NCI-H526 treated with DMSO at 0.1 percent for 48 hours (cell line): ENCODE data around the gene SUN5.

Experiments used
- DNase-seq: peaks from one replicate; lab custom pipeline; 2025; lab: John Stamatoyannopoulos, UW

The SUN5 gene

GRCh38 chr20:33014336-33015113 lies 10.3 kb upstream of the SUN5 start:
- DNase-seq = no peak

GRCh38 chr20:33013701-33014326 lies 9.6 kb upstream of the SUN5 start:
- DNase-seq = no peak

GRCh38 chr20:33012327-33013189 lies 8.3 kb upstream of the SUN5 start:
- DNase-seq = no peak

- DNase-seq = no peak
Observed at GRCh38 chr20:33010674-33011449, 6.6 kb upstream of the SUN5 start.

- no peak for DNase-seq
Observed at GRCh38 chr20:33010133-33010504, 5.9 kb upstream of the SUN5 start.

GRCh38 chr20:33009214-33010132 lies 5.2 kb upstream of the SUN5 start:
- DNase-seq = no peak

- no peak for DNase-seq
Observed at GRCh38 chr20:33008336-33009213, 4.3 kb upstream of the SUN5 start.

- DNase-seq = no peak
Observed at GRCh38 chr20:33007376-33008335, 3.4 kb upstream of the SUN5 start, which contains the start of gene BPIFB2. Gene BPIFB2 (plus strand): TSS chr20:33007704. CDS start chr20:33008575, 871 bp downstream.

GRCh38 chr20:33006776-33007375 lies 2.6 kb upstream of the SUN5 start:
- DNase-seq = no peak

- DNase-seq = no peak
Observed at GRCh38 chr20:33005908-33006775, 1.9 kb upstream of the SUN5 start.

- peak; percentile 16 for DNase-seq
Observed at GRCh38 chr20:33005132-33005566, 916 bp upstream of the SUN5 start.

- DNase-seq = no peak
Observed at GRCh38 chr20:33002087-33002808, 2.0 kb downstream of the SUN5 start.

GRCh38 chr20:33000802-33001466 lies 3.3 kb downstream of the SUN5 start:
- no peak for DNase-seq

GRCh38 chr20:32999603-33000250 lies 4.5 kb downstream of the SUN5 start:
- DNase-seq = no peak

GRCh38 chr20:32997431-32997830 lies 6.8 kb downstream of the SUN5 start:
- DNase-seq = no peak
